ENCODE data around the gene GHR.

GHR gene

DNA sequence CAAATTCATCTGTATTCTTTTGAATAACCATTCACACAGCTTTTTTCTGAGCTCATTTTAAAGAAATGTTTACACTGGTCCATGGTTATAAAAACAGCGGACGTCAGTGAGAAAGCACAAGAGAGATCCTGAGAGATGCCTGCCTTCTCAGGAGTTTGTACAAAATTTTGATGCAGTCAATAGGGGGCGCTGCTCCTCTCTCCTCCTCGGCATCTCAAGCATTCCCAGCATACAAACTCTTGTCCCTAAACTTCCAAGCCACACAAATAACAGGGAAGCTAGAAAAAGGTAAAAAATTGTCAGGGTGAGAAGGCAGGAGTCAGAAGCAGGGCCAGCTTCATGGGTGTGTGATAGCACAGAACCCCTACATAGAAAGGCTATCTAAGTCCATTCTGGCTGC is 322.2 kb downstream of the GHR start:
- DNase-seq, result no peak

DNA sequence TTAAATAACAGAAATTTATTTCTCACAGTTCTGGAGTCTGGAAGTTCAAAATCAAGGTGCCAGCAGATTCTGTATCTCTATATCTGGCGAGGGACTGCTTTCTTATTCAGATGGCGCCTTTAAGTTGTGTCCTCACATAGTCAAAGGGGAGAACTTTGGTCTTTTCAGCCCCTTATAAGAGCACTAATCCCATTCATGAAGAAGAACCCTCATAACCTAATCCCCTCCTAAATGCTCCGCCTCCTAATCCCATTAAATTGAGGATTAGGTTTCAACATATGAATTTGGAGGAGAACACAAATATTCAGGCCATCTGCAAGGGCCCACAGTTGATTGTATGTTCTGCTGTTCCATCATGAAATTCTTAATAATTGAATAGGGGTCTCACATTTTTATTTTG is 322.6 kb downstream of the GHR start:
- DNase-seq, result no peak

DNA sequence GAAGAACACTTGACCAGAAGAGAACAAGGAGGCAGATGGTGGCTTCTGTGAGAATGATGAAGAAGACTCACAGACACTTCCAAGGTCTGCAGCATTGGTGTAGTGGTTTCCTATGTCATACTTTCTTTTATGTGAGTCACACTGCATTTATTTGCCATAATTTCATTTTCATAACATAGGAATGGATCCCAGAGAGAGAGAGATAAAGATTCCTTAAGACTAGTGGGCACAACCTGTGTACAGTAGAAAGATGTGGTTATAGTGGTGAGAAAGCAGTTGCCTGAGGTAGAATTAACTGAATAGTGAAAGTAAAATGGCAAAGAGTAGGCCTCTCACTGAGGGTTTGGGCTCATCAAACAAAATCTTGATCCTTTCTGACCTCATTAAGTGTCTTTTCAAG is 325.8 kb downstream of the GHR start:
- DNase-seq, result peak; percentile 10

- DNase-seq, result no peak
Measured at GRCh38 chr5:42750507-42750906, 327.3 kb downstream of the GHR start.

DNA sequence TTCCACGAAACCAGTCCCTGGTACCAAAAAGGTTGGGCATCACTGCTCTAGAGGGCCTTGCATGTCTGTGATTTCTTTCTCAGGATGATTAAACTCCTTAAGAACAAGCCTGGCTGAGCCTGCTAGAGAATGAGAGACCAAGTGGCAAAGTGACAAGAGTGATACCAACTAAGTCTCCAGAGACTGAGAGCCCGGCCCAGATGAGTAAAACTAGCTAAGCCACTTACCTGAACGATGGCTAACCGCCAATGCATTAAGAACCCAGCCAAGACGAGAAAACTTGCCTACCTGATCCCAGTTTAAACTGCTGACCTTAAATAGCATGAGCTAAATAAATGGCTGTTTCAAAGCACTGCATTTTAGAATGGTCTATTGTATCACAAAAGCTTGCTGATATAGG is 327.8 kb downstream of the GHR start:
- DNase-seq, result no peak

- no peak for DNase-seq
Measured at GRCh38 chr5:42753099-42753498, 329.9 kb downstream of the GHR start.

GRCh38 chr5:42756606-42757601 is 333.7 kb downstream of the GHR start, which contains the start of gene CCDC152:
TSS of gene CCDC152 (plus strand) at chr5:42756818. CDS start at chr5:42759122, 2,304 bp downstream.
- peak; percentile 71 for DNase-seq

- no peak for DNase-seq
Measured at GRCh38 chr5:42759456-42759855, 336.2 kb downstream of the GHR start.

GRCh38 chr5:42760426-42760825 is 337.2 kb downstream of the GHR start:
- DNase-seq, result no peak

DNA sequence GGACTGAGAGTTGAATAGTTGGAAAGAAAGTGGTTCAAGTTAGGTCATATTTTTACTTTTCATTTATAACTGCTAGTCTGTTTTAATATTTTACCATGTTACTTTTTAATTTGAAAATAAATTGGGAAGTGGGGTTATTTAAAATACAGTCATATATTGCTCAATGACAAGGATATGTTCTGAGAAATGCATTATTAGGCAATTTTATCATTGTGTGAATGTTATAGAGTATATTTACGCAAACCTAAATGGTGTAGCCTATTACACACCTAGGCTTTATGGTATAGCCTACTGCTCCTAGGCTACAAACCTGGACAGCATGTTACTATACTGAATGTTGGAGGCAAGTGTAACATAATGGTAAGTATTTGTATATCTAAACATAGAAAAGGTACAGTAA is 338.6 kb downstream of the GHR start:
- no peak for DNase-seq

- DNase-seq, result peak; percentile 30
Measured at GRCh38 chr5:42767491-42768105, 344.4 kb downstream of the GHR start.

GRCh38 chr5:42768106-42768504 is 344.9 kb downstream of the GHR start:
- no peak for DNase-seq

- no peak for DNase-seq
Measured at GRCh38 chr5:42770003-42770402, 346.8 kb downstream of the GHR start.
